CD4-positive, alpha-beta T cell treated with Interleukin-10 for 1 hour (primary cell): Measurements from ENCODE around the gene SEMA3D.

Source experiments
- DNase-seq: peaks from one replicate; pipeline ENCODE4 v3.0.0-alpha.2; 2020

SEMA3D gene

DNA sequence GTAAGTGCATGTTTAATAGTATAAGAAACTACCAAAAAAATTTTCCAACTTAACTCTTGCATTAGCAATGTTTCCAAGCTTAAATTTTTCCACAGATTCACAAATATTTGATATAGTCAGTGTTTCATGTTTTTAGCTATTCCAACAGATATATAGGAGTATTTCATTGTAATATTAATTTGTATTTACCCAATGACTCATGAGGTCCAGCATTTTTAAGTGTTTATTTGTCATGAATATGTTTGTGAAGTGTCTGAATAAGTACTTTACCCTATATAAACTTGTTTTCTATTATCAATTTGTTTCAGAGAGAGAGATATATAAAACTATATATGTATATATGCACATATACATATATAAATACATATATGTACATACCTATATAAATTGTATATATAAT, 71.0 kb downstream of the SEMA3D start:
- no peak for DNase-seq

DNA sequence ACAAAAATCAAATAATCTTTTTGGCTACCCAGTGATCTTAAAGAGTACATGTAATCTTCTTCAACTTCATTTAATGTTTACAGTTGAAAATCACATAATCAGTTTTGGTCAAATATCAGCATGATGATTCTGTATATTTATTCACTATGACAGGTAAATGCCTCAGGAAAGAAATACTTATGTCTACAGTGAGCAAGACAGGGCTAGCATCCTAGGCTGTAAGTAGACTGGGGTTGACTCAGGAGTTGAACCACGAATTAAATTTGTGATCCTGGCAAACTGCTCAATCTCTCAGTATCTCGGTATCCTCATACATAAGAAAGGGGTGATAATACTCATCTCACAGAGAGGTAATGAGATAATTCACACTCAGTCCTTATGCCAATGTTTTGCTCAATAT, 71.8 kb downstream of the SEMA3D start:
- DNase-seq: no peak

DNA sequence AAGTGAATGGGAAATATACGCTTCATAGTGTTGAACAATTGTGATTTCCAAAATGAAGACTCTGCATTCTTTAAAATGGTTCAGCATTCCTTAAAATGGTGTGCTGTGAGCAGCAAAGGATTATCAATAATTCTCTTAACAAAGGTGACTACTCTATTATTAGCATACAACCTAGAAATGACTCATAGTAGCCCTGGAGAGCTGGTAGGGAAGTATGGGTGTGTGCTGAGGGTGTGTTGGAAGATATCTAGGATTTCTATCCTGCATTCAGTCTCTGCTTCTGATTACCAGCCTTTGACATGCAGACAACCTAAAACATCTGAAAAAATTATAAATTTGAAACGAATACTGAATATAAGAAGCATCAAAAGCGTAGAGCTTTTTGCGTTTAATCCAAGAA, 72.5 kb downstream of the SEMA3D start:
- no peak for DNase-seq

DNA sequence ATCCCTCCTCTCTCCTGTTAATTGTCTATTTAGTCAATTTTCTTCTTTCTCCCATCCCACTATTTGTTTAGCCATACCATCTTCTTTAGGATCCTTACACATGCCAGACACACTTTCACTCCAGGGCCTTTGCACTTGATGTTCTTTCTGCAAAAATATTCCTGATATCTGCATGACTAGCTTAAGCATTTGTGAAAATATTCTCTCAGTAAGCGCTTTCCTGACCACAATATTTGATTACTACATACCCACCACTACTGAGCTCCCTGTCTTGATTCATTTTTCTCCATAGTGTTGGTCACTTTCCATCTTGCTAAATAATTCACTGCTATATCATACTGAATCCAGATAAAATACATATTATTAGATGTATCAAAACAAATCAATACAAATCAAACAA, 75.1 kb downstream of the SEMA3D start:
- DNase-seq: no peak

DNA sequence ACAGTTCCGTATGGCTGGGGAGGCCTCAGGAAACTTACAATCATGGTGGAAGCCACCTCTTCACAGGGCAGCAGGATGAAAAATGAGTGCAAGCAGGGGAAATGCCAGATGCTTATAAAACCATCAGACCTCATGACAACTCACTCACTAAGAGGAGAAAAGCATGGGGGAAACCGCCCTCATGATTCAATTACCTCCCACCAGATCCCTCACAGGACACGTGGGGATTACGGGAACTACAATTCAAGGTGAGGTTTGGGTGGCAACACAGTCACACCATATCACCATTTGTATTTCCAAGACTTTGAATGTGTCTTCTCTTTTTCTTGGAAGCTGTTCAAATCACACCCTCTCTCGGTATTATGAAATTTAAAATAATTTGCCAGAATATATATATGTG, 80.1 kb downstream of the SEMA3D start:
- no peak for DNase-seq

DNA sequence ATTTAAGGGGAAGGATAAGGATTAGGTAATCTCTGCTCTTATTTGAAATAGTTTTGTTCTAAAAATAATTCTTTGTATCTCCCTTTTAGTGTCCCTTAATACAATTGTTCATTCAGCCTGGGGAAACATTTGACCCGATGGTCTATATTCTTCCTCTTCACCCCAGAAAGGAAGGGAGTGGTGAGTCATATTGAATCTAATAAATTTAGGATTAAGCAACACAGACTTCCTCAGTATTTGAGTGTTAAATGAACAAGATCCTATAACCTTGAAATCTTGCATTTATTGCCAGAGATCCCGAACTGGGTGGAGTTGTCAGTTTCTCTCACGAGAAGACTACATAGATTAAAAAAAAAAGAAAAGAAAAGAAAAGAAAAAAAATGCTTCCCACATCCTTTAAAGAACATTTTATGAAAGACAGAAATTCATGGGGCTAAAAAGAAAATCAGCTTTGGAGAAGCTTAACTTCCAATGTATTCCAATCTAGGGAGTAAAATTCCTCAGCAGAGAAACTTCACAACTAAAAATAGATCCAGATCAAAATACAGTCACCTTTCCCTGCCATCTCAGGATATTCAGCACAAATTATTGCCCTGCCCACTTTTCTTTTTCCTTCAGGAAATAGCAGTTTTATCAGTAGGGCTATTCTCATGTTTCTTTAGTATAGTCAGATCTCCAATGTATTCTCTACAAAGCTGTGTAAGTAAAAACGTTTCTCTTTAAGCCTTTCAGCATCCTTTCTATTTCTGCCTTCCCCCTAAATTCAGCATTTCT, 82.2 kb downstream of the SEMA3D start:
- no peak for DNase-seq

DNA sequence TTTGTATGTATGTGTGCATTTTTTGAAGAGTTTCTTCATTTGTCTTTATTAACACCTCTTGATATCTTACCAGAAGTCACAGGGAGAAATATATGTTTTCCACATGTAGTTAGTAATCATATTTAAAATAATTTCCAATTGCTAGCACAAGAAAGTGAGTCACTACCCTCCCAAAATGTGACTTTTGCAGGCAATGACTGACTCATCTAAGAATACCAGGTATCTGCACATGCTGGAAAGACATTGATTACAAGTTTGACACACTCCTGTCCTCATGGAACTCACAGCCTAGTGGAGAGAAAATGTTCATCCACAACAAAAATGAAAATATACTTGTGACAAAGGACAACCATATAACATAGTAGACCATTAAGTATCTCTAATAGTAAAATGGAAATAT, 82.9 kb downstream of the SEMA3D start:
- DNase-seq: no peak

DNA sequence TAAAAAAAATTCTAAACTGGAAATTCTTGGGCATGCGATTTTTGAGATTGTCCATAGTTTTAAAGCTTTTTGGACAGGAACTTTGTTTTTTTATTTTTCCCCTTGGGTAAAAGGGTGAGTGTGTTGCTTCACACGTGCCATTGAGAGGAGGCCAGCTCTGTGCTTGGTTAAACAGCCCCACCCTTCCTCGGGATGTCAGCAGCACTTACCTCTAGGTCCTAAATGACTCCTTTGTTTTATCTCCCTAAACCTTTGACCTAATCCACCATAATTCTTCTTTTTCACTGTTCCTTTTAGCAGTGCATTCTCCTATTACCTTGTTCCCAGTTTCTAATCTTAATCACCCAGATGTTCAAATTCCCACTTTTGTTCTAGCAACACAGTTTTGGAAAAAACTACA, 83.5 kb downstream of the SEMA3D start:
- no peak for DNase-seq

DNA sequence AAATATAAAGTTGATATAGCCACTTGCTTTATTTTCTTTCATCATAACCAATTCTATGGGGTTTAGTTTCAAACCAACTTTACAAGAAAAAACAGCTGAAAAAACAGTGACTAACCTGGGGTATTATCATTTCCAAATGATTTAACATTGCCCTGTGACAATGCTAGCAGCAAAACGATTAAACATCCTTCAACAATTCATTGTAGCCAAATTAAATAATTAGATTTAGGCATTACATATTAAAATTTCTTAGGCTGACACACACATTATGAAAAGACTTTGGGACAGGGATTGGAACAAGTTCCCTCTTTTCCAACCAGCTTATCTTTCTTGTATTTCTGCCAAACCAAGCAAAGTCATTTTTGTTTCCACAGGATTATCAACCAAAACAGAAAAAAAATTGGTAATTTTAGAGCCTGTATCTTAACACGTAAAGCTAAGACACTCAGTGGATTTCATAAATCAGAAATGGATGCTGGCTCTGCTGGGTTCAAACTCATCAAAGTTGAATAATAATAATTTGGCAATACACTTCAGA, 84.0 kb downstream of the SEMA3D start:
- no peak for DNase-seq

DNA sequence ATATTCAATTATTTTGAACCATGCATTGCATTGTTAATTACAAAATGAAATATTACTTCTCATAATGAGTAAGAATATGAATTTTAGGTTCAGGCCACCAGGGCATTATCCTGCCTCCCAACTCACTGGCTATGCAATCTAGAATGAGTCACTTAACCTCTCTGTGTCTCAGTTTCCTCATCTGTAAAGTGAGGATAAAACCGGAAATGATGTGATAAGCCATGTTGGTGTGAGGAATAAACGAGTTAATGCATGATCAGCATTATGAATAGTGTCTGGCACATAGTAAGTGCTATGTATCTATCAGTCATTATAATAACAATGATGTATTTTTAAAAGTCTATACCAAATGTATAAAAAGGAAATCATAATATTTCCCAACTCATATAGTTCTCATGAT, 85.5 kb downstream of the SEMA3D start:
- no peak for DNase-seq

DNA sequence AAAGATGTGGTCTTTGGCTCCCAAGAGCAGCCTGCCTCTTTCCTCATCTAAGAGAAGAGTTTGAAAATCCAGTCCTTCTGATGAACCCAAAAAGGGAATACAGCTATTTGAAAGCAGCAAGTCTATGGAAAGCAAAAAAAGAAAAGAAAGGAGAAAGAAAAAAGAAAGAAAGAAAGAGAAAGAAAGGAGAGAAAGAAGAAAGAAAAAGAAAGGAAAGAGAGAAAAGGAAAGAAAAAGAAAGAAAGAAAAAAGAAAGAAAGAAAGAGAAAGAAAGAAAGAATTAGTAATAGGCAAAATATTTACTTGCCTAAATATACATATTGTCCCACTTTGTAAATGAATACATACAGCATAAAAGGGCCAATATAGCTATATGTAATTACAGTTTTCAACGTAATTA, 89.0 kb downstream of the SEMA3D start:
- DNase-seq: no peak

DNA sequence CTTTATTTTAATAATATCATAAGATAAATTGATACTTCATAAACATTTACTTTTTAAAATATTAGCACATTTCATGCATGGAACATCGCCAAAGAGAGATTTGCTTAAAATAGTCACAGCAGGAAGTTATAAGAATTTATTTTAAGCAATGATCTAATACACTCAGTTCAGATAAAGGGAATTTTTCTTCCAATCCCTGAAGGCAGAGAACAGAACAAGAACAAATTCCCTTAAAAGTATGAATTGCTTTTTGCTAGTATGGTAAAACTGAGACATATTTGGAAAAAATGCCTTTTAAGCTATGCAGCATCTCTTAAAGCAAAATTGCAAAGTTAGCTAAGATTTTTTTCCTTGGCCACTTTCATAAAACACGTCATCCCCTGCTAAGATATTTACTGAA, 91.0 kb downstream of the SEMA3D start:
- no peak for DNase-seq

DNA sequence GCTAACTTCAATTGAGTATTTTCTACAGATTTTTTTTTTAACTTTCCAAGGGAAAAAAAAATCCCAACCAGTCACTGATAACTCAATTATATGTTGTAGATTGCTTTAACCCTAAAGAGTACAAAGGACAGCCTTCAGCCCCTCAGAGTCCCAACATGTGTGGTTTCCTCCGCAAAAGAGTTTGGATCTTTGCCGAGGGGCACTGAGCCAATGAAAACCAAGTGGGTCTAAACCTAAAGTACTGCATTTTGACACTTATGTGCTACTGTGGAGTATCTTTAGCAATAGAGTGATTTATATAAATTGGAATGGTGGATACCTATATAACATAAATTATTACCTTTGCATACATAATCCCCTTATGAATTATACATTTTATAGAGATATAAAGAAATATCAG, 91.5 kb downstream of the SEMA3D start:
- DNase-seq: no peak

DNA sequence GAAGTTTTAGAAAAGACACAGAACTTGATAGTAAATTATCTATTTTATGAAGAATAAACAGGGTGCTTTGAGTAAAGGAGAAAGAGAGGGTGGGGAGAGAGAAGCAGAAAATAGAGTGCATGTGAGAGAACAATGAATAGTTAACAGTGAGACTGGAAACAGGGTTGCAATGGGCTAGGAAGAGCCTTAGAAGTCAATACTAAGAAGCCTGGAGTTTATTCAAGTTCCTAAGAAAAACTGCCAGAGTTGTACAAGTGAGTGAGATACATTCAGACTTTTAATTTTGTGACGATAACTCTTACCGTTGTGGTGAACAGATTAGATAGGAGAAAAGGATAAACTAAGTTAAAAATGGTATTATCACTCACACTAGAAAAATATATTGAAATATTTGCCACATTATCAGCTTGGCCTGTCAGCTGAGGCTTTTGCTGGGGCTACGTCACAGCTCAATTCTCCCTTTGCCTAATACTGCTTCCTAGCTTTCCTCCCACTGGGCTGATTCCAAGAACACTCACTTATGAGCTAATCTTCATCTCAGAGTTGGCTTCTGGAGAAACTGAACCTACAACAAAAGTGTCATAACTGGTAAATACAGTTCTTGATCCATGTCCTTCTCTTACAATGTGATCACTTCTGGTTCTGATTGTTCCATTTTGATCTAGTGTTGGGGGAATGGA, 92.7 kb downstream of the SEMA3D start:
- DNase-seq: no peak

DNA sequence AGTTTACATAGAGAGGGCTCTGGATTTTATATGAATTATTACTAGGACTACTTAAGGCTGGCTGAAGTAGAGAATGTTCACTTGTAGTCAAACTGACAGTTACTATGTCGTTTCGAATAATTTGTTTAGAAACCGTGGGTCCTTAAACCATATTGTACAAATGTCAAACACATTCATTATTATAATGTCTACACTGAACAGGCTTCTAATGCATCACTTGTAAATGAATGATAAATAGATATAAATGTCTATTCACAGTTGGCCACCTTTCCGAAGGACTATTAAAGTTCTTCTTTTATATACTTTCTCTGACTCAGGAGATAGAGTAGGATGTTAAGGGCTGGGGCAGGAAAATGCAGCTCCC, 95.3 kb downstream of the SEMA3D start:
- no peak for DNase-seq

DNA sequence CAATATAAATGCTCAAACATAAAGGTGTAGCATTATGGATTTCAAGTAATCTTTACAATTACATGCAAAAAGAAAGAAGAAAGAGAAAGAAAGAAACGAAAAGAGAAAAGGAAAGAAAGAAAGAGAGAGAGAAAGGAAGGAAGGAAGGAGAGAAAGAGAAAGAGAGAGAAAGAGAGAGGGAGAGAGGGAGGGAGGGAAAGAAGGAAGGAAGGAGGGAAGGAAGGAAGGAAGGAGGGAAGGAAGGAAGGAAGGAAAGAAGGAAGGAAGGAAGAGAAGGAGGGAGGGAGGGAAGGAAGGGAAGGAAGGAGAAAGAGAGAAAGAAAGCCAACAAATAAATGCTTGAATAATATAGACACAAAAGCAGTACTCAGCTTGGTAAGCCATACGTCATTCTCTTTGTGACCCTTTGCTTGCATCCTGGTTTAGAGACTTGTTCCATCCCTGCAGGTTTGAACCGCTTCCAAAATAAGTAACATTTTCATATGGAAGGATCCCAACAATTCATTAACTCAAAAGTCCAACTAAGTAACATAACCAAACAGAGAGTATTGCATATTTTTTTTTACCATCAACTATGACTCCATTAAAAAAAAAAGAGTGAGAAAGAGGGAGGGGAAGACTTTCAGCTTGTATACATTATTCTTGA, 95.8 kb downstream of the SEMA3D start:
- no peak for DNase-seq

DNA sequence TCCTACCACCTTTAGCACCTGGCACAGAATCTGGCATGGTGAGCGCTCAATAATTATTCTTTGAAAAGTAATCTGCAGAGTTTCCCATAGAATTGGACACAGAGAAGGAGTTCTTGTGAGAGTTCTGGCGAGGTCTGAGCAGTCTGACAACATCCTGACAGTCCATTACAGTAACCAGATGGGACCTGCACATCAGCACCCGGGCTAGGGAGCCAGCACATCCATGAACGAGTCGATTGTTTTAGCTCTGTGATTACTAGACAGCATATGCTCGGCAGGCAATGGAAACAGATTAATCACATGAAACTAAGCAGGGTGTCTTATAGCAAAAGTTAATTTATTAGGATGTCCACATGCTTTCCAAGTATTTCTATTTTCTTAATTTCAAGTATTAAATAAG, 96.7 kb downstream of the SEMA3D start:
- no peak for DNase-seq

DNA sequence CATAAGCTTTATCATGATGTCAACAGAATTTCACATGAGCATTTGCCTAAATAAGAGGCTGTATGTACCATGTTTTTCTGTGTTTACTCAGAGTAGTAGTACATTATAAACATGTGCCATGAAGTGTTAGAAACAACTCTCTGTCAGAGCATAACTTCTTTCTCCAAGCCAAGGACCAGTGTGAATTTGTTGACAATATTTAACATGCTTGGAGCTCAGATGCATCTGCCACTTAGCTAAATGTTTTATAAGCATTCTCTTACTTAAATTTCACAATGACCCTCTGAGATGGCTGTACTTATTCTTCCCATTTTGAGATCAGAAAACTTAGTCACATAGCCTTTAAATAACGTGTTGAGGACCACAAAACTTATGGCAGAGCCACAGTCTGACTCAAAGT, 105.0 kb downstream of the SEMA3D start:
- no peak for DNase-seq

DNA sequence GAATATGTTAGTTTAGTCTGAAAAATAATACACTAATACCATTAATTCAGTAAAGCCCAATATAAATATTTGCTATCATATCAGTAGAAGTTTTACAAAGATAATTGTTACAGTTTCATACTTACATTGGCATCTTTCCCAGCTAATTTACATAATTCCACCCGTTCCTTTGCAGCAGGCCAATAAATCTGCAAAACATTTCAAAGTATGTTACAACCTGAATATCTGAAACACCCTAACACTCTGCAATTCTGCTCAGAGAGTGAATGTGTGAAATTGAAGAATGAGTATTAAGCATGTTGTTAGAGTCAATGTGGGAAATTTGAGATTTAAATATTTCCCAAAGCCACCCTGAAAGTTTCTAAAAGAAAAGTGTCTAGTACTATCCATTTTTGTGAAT, 105.5 kb downstream of the SEMA3D start:
- no peak for DNase-seq

DNA sequence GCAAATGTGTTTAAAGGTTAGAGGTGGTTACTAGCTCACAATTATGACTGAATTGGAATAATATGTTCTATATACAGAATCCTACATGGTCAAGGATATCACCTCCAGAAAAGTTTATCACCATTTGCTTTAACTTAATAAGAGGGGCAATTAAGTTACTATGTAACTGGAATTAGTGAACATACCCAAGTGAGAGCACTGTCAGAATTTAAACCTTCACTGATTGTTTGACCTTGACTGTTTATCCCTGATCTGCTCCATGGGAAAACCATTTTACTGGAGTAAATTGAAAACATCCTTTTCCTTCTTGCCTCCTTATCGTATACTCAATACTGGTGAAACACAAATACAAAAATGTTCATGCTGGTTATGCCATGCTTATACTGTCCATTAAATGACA, 107.4 kb downstream of the SEMA3D start:
- no peak for DNase-seq

DNA sequence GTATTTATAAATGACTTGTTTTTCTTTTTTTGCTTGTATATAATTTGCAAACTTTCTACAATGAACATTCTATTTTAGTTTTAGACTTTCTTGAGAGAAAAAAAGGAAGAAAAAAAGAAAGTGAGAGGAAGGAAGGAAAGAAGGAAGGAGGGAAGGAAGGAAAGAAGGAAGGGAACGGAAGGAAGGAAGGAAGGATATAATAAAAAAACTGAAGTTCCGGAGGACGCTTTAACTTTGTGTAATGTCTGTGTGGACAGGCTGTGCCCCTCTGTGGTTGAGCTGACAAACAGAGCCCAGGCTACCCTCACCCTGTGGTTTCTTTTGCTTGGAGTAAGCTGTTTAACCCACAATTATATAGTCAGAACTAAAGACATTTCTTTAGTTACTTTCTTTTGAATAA, 108.7 kb downstream of the SEMA3D start:
- DNase-seq: no peak

DNA sequence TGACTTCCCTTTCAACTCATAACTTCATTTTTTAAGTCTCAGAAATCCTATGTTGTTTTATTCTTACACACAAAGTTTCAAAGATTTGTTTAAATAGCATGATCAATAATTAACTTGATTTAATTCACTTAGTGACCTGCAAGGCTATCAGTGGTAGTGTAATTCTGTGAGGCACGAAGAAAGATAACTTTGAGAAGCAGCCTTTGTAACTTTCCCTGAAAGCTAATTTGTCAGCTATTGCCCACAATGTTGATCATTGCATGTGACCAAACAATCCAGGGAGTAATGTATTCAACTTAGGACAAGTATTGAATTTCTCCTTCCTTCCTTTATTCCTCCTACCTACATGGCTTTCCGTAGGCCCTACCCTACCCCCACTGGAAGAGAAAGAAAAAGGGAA, 111.0 kb downstream of the SEMA3D start:
- DNase-seq: no peak

DNA sequence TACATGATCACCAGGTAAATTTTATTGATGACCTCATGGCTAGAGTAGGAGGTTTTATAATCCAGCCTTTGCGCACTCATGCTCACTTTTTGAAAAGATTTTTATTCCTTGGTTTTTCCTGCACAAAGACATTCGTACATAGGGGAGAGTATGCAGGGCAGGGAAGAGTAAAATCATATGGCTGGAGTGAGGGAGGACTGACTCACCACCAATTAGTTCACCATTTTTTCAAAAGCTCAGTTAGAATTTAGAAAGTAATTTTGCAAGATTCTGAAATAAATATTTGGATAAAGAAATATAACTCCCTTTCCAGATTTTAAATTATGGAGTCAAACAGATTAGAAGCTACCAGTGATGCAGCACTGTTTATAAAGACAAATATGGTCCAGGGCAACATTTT, 111.9 kb downstream of the SEMA3D start:
- DNase-seq: no peak

DNA sequence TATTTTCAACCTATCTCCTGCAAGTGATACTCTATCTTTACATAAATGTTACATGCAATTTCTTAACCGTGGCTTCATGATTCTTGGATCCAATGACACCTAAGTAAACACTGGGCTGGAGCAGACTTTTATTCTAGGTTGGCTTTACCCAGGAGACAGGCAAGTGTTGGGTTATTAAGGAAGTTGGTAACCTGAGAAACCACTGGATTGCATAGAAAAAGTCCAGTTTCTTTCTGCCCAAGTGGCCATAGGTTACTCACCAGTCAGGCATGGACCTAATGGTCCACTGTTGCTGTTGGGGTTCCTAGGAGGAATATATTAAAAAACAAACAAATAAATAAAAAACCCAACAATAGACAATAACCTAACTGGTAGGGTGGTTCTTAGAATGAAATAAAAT, 112.8 kb downstream of the SEMA3D start:
- no peak for DNase-seq
